SKM-1 treated with dmso at 0.1 percent for 144 hours (cell line): ENCODE data around the gene NR2F1.
A peak's percentile ranks its signal among the peaks of the same experiment; 100 is the strongest.

ENCODE experiments used
- DNase-seq: peaks from one replicate; lab custom pipeline; 2025; ENCODE audit not compliant: unreplicated experiment; lab: John Stamatoyannopoulos, UW

NR2F1 gene

DNA sequence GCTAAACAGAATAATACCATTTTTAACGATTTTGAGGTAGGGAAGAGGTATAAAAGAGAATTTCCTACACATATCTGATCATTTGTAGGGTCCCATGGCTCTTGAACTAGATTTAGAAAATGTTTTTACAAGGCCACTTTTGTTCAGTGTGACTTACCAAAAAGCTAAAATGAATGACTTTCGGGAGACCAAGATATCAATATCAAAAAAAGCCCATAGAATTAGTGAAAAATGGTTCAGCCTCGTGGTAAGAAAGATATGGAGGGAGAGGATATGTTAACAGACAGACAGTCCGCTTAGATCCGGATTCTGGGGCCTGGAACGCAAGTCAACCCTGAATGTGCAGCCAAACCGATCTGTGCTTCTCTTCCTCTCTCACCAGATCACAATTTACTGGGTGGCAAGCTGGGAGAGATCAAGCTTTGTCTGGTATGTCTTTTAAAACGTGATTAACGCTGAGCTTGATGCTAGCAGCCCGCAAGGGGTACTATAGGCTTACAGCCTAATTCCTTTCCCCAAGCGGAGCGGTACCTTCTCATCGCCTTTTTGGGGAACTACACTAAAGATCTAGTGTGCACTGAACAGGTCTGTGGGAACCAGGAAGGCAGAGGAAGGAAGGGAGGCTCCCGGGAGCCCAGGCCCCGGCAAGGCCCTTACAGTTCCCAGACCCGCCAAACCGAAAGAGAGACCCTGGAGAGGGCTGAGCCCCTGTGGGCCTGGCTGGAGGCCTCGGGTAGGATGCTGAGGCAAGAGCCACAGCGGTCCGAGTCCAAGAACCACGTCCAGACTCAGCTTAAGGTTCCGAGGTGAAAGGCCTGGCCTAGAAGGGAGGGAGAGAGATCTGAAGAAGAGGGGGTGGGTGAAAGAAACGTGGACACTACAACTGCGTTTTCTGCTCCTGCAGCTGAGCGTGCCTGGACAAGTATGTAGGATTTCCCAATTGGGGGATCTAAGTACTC, 4.9 kb upstream of the NR2F1 start:
- DNase-seq = no peak

DNA sequence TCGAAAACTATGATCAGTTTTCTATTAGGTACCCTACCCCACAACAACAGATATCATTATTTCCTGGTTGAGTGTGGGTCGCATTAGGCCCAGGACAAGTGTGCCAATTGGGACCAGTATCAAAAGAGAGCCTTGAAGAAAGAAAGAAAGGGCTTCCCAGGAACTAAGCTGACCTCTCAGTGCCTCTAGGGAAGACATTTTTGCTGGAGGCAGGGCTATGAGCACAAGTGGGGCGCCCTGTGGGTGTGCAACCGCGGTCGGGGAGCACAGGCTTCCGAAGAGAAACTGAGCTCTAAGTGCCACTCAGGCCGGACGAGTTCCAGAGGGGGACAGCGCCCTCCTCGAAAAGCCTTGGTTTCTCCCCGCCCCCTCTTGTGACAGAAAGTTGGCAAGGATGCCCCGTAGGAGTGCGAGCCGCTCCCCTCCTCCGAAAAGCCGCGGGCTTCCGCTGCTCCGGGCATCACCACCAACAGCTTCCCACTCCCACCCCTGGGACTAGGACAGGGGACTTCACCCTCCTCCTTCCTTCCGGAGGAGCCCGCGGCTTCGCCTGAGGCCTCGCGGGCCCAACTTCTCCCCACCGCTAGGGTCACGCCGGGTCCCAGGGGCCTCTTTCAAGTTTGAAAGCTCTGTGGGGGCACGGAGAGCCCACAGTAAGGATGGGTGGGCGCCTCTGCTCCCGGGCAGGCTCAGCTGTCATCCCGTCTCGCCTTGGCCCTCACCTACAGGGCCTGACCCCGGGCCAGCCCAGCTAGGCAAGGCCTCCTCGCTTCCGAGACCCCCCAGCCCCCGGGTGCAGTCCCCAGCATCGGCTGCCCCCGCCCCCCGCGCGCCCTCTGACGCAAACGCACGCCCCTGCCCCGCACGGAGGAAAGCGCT, 4.0 kb upstream of the NR2F1 start:
- no peak for DNase-seq

DNA sequence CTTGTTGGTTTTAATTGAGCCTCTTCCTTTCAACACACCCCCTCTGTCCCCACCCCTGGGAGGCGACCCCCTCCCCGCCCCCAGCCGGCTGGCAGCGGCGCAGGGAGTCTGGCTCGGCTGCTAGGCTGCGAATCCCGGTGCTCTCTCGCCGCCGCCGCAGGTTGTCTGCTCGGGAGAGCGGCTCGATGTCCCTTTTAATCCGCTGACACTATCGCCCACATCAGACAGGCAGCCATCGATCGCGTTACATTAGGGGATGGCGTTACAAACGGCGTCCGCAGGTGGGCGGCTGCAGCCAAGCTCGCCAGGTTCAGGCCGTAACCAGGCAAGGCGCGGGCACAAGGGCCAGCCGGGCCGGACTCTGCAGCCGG, 3.3 kb upstream of the NR2F1 start:
- no peak for DNase-seq

DNA sequence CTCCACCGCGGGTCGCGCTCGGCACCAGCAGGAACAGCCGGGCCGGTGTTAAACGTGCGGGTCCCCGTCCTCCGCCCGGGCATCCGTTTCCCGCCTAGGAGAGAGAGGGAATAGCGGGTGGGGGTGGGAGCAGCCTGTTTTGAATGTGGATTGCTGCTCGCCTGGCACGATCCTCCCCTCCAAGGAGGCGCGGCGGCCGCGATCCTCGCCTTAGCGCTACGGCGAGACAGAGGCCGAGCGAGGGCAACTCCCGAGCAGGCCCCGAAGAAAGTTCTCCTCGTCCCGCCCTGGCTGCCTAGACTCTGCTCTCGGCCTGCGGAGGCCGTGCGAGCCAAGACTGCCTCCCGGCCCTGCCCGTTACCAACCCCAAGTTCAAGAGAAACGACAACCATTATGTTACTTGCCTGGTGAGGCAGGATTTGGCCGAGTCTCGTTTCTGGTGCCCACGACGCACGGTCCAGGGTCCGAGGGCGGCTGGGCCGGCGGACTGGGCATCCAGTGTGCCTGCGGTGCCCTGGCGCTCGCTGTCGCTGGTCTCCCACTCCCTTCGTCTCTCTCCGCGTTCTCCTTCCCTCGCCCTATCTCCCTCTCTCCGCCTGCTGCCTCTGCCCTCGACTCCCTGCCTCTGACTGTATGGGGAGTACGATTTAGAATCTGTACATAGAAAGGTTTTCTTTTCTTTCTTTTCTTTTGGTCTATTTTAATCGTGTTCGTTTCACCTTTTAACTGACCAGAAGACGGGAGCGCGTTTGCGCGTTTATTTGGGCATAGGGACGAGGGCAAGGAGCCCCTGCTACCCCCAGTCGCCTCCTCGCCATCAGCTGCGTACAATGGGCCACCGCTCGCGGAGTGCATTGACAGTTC, 2.7 kb upstream of the NR2F1 start:
- no peak for DNase-seq

DNA sequence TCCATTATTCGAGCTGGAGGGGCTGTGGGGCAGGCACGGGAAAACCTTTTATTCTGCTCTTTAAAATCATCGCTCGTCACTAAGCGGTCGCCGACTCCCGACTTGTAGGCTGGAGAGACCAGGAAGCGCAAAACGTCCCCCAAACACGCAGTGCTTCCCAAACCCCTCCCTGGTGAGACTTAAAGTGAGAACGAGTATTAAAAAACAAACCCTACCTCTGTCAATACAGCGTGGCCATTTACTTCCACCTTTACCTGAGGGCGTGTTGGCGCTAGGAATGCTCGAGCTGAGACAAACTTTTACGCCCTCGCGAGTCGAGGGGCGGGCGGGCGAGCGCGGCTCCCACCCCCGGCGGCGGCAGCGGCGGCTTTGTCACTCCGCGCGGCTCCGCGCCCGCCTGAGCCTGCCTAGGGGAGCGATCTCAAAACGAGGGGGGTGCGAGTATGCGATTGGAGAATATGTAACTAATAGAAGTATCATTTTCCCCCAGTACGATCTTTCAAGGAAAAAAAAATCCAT, 2.0 kb upstream of the NR2F1 start, which contains the start of gene NR2F1-AS1:
Gene NR2F1-AS1 (minus strand): TSS at position 293 of the 519 bp plus-strand sequence.
- DNase-seq = no peak

DNA sequence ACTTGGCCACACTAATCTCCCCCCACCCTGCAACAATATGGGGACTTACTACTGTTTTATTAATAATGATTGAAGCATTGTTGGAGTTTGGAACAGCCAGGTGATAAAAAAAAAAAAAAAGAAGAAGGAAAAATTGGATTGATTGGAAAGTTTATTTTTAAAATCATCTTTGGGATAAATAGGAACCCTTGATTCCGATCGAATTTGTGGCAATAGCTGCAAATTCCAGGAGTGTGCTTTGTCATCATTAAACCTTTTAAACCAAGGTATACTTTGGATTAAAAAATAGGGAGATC, 907 bp upstream of the NR2F1 start:
- DNase-seq = no peak

DNA sequence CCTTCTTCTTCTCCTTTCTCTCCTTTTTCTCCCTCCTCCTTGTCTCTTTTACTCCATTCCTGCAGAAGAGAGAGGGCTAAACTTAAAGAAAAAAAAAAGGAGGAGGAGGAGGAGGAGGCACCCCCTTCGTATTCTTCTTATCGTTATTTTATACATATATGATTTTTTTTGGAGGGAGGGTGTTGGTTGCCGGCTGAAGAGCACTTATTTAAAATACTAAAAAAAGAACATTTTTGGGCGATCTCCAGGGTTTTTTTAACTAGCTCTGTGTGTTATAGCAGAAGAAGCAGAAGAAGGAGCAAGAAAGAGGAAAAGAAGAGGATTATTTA, 381 bp downstream of the NR2F1 start:
- no peak for DNase-seq

DNA sequence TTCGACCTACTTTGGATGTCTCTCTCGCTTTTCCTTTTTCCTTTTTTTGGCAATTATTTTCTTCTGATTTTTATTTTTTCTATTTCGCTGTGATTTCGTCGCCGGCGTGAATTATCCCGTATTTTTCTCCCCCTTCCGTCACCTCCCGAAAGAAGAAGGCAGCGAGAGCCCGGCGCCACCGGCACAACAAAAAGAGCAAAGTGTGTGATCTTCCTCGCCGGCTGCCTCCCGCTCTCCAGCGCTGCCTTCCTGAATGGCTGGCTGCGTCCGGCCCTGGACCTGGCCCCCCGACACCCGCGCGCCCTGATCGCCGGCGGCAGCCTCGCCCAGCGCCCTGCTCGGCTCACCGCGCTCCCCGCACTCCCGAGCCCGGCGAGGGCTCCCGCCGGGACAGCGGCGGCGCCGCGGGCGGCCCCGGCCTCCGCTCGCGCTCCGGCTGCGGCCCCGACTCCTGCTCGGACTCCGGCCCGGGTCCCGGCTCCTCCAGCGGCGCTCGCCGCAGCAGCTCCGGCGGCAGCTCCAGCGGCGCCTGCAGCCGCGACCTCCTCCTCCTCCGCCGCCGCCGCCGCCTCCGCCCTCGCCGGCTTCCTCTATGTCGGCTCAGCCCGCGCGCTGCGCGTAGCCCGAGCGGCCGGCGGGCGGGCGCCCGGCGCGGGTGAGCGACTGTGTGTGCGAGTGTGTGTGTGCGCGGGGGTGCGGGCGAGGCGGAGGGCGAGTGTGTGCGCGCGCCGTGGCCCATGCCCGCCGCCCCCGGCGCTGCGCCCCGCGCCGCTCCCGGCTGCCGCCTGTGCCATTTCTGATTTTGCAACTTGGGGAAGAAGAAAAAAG, 960 bp downstream of the NR2F1 start:
- DNase-seq = peak; percentile 17

DNA sequence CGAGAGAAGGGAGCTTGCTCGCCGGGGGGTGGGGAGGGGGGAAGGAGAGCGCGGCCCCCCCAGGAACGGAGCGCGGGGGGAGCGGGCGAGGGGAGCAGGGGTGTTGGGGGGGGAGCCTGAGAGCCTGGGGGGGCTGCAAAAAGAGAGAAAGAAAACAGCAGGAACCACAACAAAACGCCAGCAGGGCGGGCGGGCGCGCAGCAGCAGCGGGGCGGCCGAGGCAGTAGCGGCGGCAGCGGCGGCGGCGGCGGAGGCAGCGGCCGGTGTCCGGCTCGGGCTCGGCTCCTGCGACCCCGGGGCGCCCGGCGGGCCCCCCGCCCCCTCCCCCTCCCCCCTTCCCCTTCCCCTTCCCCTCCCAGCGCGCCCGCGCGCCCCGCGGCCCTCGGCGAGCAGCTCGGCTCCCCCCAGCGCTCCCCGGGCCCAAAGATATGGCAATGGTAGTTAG, 1.6 kb downstream of the NR2F1 start:
- no peak for DNase-seq

DNA sequence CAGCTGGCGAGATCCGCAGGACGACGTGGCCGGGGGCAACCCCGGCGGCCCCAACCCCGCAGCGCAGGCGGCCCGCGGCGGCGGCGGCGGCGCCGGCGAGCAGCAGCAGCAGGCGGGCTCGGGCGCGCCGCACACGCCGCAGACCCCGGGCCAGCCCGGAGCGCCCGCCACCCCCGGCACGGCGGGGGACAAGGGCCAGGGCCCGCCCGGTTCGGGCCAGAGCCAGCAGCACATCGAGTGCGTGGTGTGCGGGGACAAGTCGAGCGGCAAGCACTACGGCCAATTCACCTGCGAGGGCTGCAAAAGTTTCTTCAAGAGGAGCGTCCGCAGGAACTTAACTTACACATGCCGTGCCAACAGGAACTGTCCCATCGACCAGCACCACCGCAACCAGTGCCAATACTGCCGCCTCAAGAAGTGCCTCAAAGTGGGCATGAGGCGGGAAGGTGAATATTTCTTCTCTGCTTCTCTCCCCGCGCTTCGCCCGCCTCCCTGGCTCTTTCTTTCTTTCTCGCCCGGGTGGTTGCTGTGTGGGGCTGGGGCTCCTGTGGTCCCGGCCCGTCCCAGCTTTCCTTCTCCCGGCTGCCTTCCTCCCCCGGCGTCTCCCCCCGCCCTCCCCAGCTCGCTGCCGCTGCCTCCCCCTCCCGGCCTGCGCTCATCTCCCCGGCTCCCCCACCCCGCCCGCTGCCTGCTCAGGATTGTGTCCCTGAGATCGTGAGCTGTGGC, 2.2 kb downstream of the NR2F1 start:
- DNase-seq = no peak

DNA sequence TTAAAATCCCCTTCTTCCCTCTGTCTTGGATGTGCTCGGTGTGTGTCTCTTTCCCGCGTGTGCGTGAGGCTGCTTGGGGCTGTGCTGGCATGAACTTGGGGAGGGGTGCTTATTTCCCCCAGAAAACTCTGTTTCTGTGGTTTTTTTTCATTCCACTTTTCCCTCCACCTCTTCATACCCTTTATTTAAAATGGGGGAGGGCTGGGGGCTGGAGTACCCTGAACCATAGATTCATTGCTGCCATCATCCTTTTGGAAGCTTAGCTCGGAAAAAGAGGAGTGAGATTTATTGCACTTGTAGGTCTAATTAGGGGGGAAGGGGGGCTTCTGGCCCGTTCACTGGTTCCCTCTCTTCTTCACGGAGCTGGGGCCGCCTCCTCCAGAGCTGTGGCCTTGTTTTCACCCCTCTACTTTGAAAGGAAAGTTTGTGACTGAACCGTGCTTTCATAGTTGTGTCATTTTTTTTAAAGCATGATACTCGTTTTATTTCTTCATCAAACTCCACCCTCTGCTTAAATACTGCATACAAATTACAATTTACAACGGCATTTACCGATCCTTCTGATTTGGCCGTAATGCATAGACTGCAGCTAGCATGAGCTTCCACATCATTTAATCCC, 2.9 kb downstream of the NR2F1 start:
- no peak for DNase-seq

DNA sequence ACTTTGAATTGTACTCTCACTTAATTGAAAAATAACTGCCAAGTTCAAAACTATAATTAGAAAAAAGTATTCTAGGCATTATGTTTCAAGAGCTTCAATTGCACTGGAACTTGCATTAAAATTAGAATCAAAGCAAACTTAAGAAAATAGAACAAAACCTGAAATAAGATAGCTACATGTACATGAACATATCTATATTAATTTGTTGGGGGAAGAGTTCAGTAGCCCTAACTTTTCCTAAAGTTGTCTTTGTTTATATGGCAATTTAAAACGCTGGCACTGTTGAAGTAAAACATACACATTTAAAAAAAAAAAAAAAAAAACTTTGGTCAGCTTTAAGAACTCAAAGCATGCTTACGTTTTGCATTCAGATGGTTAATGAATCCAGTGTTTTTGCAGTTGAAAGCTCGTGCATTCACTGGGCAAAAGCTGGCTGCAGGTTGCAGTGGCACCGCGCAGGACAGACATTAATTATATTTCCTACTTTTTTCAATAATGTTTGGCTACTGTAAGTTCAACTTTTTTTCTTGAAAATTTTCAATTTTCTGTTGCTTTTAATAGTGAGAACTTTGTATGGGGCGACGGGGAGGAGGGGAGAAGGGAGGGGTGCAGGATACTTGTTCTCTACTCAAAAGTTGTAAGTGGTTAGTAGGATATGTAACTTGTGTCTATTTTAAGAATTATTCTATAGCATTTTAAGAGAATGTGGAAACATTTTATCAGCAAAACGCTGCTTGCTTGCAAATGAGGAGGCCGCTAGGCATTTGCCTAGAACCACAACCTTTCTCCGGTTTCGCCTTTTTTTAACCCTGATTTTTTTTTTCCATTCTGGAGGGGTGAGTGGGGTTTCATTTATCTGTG, 3.9 kb downstream of the NR2F1 start:
- DNase-seq = no peak

DNA sequence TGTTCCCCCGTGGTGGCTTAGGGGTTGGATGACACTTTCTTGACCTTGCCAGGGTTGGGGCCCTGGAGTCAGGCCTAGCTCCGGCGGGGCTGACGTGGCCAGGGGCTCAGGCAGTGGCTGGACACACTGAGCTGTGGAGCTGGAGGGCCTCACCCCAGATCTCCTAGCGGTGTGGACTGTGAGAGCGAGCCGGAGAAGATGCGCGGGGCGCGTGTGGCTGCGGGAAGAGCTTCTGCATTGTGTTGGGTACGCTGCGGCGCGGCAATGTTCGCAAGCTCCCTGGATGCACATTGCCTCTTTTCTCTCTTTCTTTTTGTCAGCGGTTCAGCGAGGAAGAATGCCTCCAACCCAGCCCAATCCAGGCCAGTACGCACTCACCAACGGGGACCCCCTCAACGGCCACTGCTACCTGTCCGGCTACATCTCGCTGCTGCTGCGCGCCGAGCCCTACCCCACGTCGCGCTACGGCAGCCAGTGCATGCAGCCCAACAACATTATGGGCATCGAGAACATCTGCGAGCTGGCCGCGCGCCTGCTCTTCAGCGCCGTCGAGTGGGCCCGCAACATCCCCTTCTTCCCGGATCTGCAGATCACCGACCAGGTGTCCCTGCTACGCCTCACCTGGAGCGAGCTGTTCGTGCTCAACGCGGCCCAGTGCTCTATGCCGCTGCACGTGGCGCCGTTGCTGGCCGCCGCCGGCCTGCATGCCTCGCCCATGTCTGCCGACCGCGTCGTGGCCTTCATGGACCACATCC, 4.8 kb downstream of the NR2F1 start:
- no peak for DNase-seq

DNA sequence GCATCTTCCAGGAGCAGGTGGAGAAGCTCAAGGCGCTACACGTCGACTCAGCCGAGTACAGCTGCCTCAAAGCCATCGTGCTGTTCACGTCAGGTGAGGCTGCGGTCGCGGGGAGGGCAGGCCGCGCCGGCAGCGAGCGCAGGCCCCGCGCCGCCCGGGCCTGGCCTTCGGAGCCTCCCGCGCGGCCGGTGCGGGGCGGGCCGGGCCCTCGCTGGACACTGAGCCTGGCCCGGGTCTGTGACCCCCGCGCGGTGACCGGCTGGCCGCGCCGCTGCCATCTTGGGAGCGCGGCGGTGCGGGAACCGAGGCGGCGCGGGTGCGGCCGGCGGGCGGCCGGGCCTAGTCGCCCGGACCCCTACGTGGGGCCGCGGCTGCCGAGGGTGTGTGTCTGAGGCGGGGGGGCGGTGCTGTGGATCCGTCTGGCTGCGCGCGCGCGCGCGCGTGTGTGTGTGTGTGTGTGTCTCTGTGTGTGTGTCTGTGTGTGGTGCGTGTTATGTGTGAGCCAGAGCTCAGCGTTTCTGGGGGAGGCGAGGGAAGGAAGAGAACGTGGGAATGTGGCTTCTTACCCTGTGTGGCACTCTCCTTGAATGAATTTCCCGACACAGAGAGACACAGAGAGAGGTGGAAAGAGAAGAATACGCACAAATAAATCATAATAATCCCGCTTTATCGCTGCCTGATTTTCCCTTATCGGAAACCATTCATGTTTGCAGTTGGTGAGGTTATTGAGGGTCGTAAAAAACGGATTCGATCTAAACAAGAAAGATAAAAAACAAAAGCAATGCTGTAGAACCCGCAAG, 5.5 kb downstream of the NR2F1 start:
- DNase-seq = no peak

DNA sequence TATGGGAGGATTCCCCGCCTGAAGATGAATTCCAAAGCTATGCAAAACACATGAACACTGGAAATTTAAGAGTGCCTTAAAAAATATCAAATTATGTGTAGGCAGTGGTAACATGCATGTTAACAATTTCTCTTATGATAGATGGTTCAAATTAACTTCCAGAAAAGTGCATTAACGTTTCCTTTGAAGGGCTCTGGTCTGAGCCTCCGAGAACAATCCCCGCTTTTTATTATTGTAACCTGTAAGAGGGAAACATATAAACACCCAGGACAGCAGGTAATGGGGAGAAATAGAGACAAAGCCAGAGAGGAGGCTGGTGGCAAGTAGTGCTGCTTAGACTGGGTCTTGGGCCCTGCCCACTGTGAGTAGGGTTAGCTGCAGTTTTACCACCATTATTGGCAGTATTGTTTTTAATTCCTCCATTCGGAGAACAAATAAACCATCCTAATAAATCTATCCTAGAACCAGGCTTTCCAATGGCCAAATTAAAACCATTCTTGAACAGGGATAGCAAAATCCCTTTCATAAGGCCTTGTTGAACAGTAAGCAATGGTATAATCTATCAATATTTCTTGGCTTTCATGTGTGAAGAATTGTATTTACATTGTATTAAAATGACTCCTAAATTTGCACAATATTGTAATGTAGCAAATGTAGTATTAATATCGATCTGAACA, 6.3 kb downstream of the NR2F1 start:
- no peak for DNase-seq

DNA sequence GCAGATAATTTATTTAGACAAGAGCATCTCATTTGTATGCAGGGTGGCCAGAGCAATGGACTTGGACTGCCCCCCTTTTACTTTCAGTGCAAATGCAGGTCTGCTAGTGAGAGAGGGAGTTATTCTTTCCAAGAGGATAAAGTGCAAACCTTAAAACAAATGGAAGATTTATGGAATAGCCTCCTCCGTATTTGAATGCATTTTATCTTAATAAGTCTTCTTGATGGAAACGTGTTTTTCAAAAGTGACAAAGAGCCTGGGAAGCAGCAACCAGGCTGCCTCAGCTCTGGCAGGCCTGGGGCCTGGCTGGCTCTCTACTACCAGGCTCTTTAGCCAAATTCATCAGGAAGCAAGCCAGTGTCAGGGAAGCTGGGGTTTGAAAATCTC, 6.8 kb downstream of the NR2F1 start:
- DNase-seq = no peak
